NB4 (cell line): ENCODE data around the gene ADTRP.

Experiments used
- DNase-seq: peaks from one replicate; pipeline ENCODE4 v3.0.0; 2010; ENCODE audit warnings: low read depth
- H3K4me3 ChIP-seq: one replicate; pipeline ENCODE4 v1.5.1; 2011; ENCODE audit warnings: mild to moderate bottlenecking, low read depth, low read length, moderate library complexity
- CTCF ChIP-seq: IDR thresholded peaks from one replicate; pipeline ENCODE4 v1.5.1; 2012; ENCODE audit warnings: low read depth, low read length
- MAX ChIP-seq: IDR thresholded peaks from 2 replicates; pipeline ENCODE4 v1.6.1; 2011; ENCODE audit warnings: low read depth, low read length
- MYC ChIP-seq: IDR thresholded peaks from 2 replicates; pipeline ENCODE4 v1.6.1; 2011; ENCODE audit warnings: low read depth, low read length
- POLR2A ChIP-seq: IDR thresholded peaks from 2 replicates; pipeline ENCODE4 v1.6.1; 2011; ENCODE audit warnings: mild to moderate bottlenecking; ENCODE audit not compliant: insufficient read length; ENCODE audit errors: extremely low read depth

Gene ADTRP

GRCh38 chr6:11793277-11793676, 14.7 kb upstream of the ADTRP start:
- H3K4me3 ChIP-seq, result no peak overlapping the region
- TF ChIP-seq MAX (no peak), MYC (no peak), CTCF (no peak), POLR2A (no peak)
- no peak for DNase-seq

GRCh38 chr6:11791354-11792107, 12.9 kb upstream of the ADTRP start:
- no peak overlapping the region for H3K4me3 ChIP-seq
- TF ChIP-seq MAX (no peak), CTCF (no peak), MYC (no peak), POLR2A (no peak)
- peak; percentile 75 for DNase-seq

- TF ChIP-seq MAX, result no peak
- no peak overlapping the region for H3K4me3 ChIP-seq
- no peak for DNase-seq
These were observed 11.1 kb upstream of the ADTRP start for GRCh38 chr6:11789744-11790143.

- H3K4me3 ChIP-seq, result peak overlapping the region; percentile 22
- TF ChIP-seq MAX (no peak), MYC (no peak), CTCF (no peak), POLR2A (no peak)
- peak; percentile 95 for DNase-seq
These were observed 9.4 kb upstream of the ADTRP start for GRCh38 chr6:11788043-11788442.

- no peak for TF ChIP-seq MAX
- no peak for TF ChIP-seq POLR2A
- no peak for TF ChIP-seq MYC
- no peak for TF ChIP-seq CTCF
- no peak overlapping the region for H3K4me3 ChIP-seq
- no peak for DNase-seq
These were observed 7.4 kb upstream of the ADTRP start for GRCh38 chr6:11785774-11786579.

GRCh38 chr6:11785415-11785773, 6.8 kb upstream of the ADTRP start:
- no peak overlapping the region for H3K4me3 ChIP-seq
- TF ChIP-seq MAX (no peak), CTCF (no peak), MYC (no peak), POLR2A (no peak)
- DNase-seq, result no peak
